GM18909 (cell line): ENCODE measurements around the gene ATP8A1.
"Not testable (repeated sequence)": the region's sequence is repeated elsewhere in the genome, so short reads cannot be mapped to it uniquely, and the experiment has no call there.

Experiments
- ATAC-seq: cut with Tn5 transposase; IDR thresholded peaks from one replicate; pipeline ENCODE4 v1.9.1; 2021; ENCODE audit warnings: mild to moderate bottlenecking; ENCODE audit not compliant: unreplicated experiment, poor library complexity

Gene ATP8A1

DNA sequence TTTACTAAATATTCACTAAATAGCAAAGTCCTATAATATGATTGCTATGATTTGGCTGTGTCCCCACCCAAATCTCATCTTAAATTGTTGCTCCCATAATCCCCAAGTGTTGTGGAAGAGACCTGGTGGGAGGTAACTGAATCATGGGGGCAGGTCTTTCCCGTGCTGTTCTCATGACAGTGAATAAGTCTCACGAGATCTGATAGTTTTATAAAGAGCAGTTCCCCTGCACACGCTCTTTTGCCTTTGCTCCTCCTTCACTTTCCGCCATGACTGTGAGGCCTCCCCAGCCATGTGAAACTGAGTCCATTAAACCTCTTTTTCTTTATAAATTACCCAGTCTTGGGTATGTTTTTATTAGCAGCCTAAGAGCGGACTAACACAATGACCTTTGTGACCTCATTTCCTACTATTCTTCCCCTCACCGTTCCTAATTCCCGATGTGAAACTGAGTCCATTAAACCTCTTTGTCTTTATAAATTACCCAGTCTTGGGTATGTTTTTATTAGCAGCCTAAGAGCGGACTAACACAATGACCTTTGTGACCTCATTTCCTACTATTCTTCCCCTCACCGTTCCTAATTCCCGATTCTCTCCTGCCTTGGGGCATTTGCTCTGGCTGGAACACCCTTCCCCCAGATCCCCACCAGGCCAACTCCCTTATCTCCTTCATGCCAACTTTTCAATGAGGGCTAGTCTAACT lies 4.2 kb downstream of the ATP8A1 start:
- ATAC-seq, result not testable (repeated sequence)

GRCh38 chr4:42649870-42650269 lies 7.0 kb downstream of the ATP8A1 start:
- ATAC-seq, result no peak

- ATAC-seq, result no peak
These were observed 9.8 kb downstream of the ATP8A1 start for GRCh38 chr4:42646999-42647541.

- no peak for ATAC-seq
These were observed 10.7 kb downstream of the ATP8A1 start for GRCh38 chr4:42646013-42646784.

- no peak for ATAC-seq
These were observed 12.0 kb downstream of the ATP8A1 start for GRCh38 chr4:42644897-42645296.

- ATAC-seq, result peak; percentile 72
These were observed 13.2 kb downstream of the ATP8A1 start for GRCh38 chr4:42643685-42644084.

- ATAC-seq, result no peak
These were observed 13.9 kb downstream of the ATP8A1 start for GRCh38 chr4:42642845-42643615.

DNA sequence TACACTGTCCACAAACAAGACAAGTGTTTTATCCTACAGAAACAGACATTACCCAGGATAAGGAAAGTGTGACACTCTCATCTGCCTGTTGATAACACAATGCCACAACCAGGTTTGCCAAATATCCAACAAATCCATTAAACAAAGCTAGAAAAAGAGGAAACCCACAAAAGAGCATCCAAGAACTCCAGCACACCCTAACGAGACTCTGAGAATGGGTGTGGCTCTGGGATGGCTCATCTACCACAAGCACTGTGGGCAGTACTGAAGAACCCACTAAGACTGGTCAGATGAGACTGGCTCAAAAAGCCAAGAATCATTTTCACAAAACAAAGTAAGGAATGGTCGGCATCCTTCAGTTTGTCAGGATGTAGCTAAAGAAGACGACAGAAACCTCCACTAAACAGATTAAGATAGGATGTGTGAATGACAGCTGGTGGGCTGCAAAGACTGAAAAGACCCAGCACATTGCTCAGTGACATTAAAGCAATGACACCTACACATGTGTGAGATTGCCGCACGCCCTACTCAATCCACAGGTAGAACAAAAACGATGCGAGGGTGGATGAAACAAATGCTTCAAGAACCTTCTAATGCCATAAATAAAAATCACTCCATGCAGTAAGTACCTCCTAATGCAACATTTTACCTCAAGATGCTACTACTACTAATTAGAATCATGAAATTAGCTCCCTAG lies 14.7 kb downstream of the ATP8A1 start:
- peak; percentile 19 for ATAC-seq

GRCh38 chr4:42641656-42642055 lies 15.2 kb downstream of the ATP8A1 start:
- no peak for ATAC-seq

DNA sequence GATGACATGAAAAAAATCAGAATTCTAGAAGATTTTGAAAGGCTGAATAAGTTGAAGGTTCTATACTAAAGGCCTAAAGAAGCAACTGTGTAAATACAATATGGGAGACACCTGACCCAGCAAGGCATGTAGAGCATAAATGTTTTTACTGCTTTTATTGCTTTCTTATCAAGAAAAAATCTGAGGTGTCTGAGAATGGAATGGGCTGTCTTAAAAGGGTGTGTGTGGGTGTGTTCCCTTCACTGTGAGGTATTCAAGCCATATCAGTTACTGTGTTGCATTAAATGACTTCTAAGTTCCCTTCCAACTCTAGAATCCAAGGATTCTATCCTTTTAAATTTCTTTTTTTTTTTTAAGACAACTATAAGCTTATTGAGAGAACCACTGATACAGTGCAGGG lies 15.7 kb downstream of the ATP8A1 start:
- no peak for ATAC-seq

- ATAC-seq, result no peak
These were observed 16.3 kb downstream of the ATP8A1 start for GRCh38 chr4:42640613-42641012.

DNA sequence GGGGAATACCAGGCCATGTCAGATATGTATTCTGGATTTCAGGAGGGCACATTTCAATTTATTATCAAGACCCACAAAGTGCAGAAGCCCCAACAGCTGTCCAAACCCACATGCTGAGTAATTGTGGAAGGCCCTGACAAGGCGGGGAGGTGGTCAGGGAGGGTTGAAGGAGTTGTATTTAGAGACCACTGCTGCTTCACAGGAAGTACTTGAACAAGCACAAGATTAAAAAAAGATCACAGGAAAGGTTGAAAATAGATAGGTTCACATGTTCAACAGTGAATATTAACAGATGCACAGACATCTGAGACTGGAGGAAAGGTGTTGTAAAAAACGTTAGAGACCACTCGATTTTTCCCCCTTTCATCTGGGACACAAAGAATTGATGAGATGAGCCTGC lies 17.9 kb downstream of the ATP8A1 start:
- ATAC-seq, result peak; percentile 75

DNA sequence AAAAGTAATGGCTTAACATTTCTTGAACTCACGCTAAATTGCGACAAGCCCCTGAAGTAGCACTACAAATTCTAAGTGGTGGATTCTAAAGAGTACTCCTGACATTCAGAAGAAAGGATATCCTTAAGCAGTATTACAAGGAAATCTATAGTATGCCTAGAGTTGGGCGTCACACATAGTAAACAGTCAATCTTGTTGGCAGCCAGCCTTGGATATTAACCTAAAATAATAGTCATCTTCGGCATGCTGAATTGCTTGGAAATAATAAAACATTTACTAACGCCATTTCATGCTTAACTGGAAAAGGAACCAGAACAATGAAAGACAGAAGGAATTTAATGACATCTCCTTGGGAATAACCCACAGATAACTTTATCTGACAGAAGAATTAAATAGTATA lies 18.6 kb downstream of the ATP8A1 start:
- no peak for ATAC-seq

GRCh38 chr4:42637867-42638266 lies 19.0 kb downstream of the ATP8A1 start:
- peak; percentile 18 for ATAC-seq

DNA sequence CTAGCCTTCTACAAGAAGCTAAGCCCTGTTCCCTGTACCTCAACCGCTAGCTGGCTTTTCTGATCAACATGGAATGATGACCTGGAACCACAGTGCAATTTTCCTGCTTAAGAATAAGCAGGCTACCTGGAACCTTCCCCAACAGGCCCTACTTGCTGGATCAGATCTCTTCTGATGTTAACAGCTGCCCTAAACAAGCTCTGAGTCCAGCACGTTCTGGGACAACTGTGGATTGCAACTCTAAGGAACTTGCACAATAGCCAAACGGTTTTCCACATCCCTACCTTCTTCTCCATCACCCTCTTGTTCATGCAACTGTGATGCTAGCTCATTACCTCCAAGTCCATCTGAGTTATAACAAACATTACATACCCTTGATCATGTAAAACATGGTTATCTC lies 19.8 kb downstream of the ATP8A1 start:
- no peak for ATAC-seq

- no peak for ATAC-seq
These were observed 20.3 kb downstream of the ATP8A1 start for GRCh38 chr4:42636645-42636949.

GRCh38 chr4:42633605-42634388 lies 23.1 kb downstream of the ATP8A1 start:
- ATAC-seq, result peak; percentile 53

DNA sequence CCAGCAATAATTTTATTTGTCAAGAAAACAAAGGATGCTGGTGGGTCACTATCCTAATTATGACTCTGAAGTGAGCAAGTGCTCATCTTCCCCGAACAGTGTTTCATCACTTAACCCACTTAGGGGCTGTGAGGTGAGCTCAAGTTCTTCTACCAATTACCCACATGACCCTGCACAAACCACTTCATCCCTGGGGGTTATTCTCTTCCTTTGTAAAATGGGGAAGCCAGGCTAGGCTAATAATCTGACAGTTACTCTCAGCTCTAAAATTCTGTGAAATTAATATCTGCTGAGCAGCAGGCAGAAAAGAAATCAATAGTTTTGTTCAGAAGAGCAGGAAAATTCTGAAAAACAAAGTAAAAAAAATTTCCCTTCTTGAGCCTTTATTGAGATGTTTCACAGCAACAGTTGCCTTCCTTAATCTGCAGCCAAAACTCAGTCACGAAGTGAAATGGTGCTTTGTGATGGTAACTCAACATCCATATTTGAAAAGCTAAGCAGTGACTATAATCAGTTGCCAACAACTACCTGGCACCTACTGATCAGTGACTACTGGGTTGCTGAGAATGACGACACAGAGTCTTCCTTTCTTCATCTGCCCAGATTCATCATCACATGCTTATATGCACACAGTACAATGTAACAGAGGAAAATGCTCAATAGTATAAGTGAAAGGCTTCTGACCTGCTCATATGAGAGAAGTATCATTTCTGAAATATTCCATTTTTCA lies 24.1 kb downstream of the ATP8A1 start:
- no peak for ATAC-seq

GRCh38 chr4:42630908-42631307 lies 26.0 kb downstream of the ATP8A1 start:
- no peak for ATAC-seq
